ENCODE results near the gene RGS4. TPM values are rescaled to one million over a fixed set of nuclear protein-coding genes. Genes with fewer than 3 reads are reported as not detected.

Gene RGS4
- total and polyA plus RNA-seq, 2 donors (not counting 1 experiment from before 2014, with no cell fraction given) = not detected

- Mint-ChIP-seq H3K4me3 (no peak overlapping the region), H3K9me3 (ENCODE audit: insufficient read depth) (no peaks in the 10 kb centered on the region), H3K4me1 (no peaks in the 10 kb centered on the region), H3K27ac (no peak overlapping the region), H3K27me3 (peaks cover 18% of the 10 kb centered on the region)
- H3K27ac ChIP-seq (ENCODE audit: low read length in 2 of 2) = no peak overlapping the region
- H3K9ac ChIP-seq (ENCODE audit: low read length) = no peak overlapping the region
- ATAC-seq (ENCODE audit: low read depth) (no peak), DNase-seq (no peak)
- CTCF ChIA-PET = no interaction called here
- no peak overlapping the region for H3K4me3 ChIP-seq (ENCODE audit: control extremely low read depth in 1 of 5, extremely low read depth in 1 of 5, insufficient read depth in 1 of 5, low read depth in 2 of 5, low read length in 4 of 5)
- H3K4me2 ChIP-seq (replicated peaks; ENCODE audit: low read depth, low read length, poor library complexity, severe bottlenecking) = no peak overlapping the region
- H2AFZ ChIP-seq (ENCODE audit: insufficient read depth, low read depth, low read length, poor library complexity, severe bottlenecking) = no peak overlapping the region
- no peaks in the 10 kb centered on the region for H3K4me1 ChIP-seq (ENCODE audit: control insufficient read depth in 2 of 2, insufficient read depth in 2 of 2, low read length in 2 of 2)
- no peak for TF ChIP-seq EZH2 (IDR thresholded peaks at IDR 0.05; ENCODE audit: borderline replicate concordance, insufficient read depth, low read depth, low read length, poor library complexity, severe bottlenecking)
- no peak for TF ChIP-seq CTCF (IDR thresholded peaks at IDR 0.05)
- no peaks in the 10 kb centered on the region for H4K20me1 ChIP-seq (ENCODE audit: control insufficient read depth, insufficient read depth, low read length, poor library complexity, severe bottlenecking)
- intact Hi-C loops (cut with micrococcal nuclease) = no loop called here
- H3K36me3 ChIP-seq (replicated peaks in 1 of 2; ENCODE audit: control extremely low read depth in 1 of 2, control insufficient read depth in 1 of 2, extremely low read depth in 1 of 2, insufficient read depth in 2 of 2, low read length in 1 of 2) = no peaks in the 10 kb centered on the region
- POLR2A ChIA-PET = no interaction called here
- no peaks in the 10 kb centered on the region for H3K9me3 ChIP-seq (ENCODE audit: control extremely low read depth in 1 of 3, control insufficient read depth in 2 of 3, insufficient read depth in 1 of 3, low read length in 2 of 3)
- no peaks in the 10 kb centered on the region for H3K79me2 ChIP-seq (ENCODE audit: control insufficient read depth, insufficient read depth, low read length)
- peaks cover 0 to 3% (median under 1%) of the 10 kb centered on the region in 4 experiments for H3K27me3 ChIP-seq (replicated peaks in 1 of 4; ENCODE audit: control extremely low read depth in 1 of 4, control insufficient read depth in 3 of 4, insufficient read depth in 4 of 4, low read length in 3 of 4)
Observed at GRCh38 chr1:163056831-163057230, 12.3 kb upstream of the RGS4 start.

- Mint-ChIP-seq H3K4me3 (no peak overlapping the region), H3K27me3 (peaks cover 8% of the 10 kb centered on the region), H3K9me3 (ENCODE audit: insufficient read depth) (no peaks in the 10 kb centered on the region), H3K4me1 (no peaks in the 10 kb centered on the region), H3K27ac (no peak overlapping the region)
- DNase-seq (no peak), ATAC-seq (ENCODE audit: low read depth) (no peak)
- H3K36me3 ChIP-seq (replicated peaks in 1 of 2; ENCODE audit: control extremely low read depth in 1 of 2, control insufficient read depth in 1 of 2, extremely low read depth in 1 of 2, insufficient read depth in 2 of 2, low read length in 1 of 2) = no peaks in the 10 kb centered on the region
- H4K20me1 ChIP-seq (ENCODE audit: control insufficient read depth, insufficient read depth, low read length, poor library complexity, severe bottlenecking) = no peaks in the 10 kb centered on the region
- no peak overlapping the region for H3K9ac ChIP-seq (ENCODE audit: low read length)
- no peak overlapping the region for H3K4me3 ChIP-seq (ENCODE audit: control extremely low read depth in 1 of 5, extremely low read depth in 1 of 5, insufficient read depth in 1 of 5, low read depth in 2 of 5, low read length in 4 of 5)
- peaks cover 0 to 3% (median under 1%) of the 10 kb centered on the region in 4 experiments for H3K27me3 ChIP-seq (replicated peaks in 1 of 4; ENCODE audit: control extremely low read depth in 1 of 4, control insufficient read depth in 3 of 4, insufficient read depth in 4 of 4, low read length in 3 of 4)
- H3K4me1 ChIP-seq (ENCODE audit: control insufficient read depth in 2 of 2, insufficient read depth in 2 of 2, low read length in 2 of 2) = no peaks in the 10 kb centered on the region
- no CpG with 5 or more reads among the region's 1 CpG for WGBS (ENCODE audit: insufficient coverage)
- H3K79me2 ChIP-seq (ENCODE audit: control insufficient read depth, insufficient read depth, low read length) = no peaks in the 10 kb centered on the region
- ChIA-PET POLR2A (no interaction called here), CTCF (no interaction called here)
- intact Hi-C loops (cut with micrococcal nuclease) = no loop called here
- H3K4me2 ChIP-seq (replicated peaks; ENCODE audit: low read depth, low read length, poor library complexity, severe bottlenecking) = no peak overlapping the region
- TF ChIP-seq CTCF (IDR thresholded peaks at IDR 0.05) (no peak), EZH2 (IDR thresholded peaks at IDR 0.05; ENCODE audit: borderline replicate concordance, insufficient read depth, low read depth, low read length, poor library complexity, severe bottlenecking) (no peak)
- H2AFZ ChIP-seq (ENCODE audit: insufficient read depth, low read depth, low read length, poor library complexity, severe bottlenecking) = no peak overlapping the region
- no peaks in the 10 kb centered on the region for H3K9me3 ChIP-seq (ENCODE audit: control extremely low read depth in 1 of 3, control insufficient read depth in 2 of 3, insufficient read depth in 1 of 3, low read length in 2 of 3)
- H3K27ac ChIP-seq (ENCODE audit: low read length in 2 of 2) = no peak overlapping the region
Observed at GRCh38 chr1:163060343-163061007, 8.7 kb upstream of the RGS4 start.
